GM12865 (cell line): Measurements from ENCODE around the gene GRIPAP1.

ENCODE experiments used
- DNase-seq: peaks from one replicate; pipeline ENCODE4 v3.0.0; 2010; ENCODE audit warnings: low read depth
- H3K4me3 ChIP-seq: 2 replicates; pipeline ENCODE4 v1.5.1; 2011; ENCODE audit warnings: mild to moderate bottlenecking, low read depth, low read length, control low read depth
- TF ChIP-seq, protein P1 (sequence below): IDR thresholded peaks from 2 replicates; pipeline ENCODE4 v1.5.1; 2011; ENCODE audit warnings: low read length, control low read depth, low read depth, inconsistent platforms; ENCODE audit not compliant: insufficient read depth; ENCODE audit errors: missing control alignments

Gene GRIPAP1

DNA sequence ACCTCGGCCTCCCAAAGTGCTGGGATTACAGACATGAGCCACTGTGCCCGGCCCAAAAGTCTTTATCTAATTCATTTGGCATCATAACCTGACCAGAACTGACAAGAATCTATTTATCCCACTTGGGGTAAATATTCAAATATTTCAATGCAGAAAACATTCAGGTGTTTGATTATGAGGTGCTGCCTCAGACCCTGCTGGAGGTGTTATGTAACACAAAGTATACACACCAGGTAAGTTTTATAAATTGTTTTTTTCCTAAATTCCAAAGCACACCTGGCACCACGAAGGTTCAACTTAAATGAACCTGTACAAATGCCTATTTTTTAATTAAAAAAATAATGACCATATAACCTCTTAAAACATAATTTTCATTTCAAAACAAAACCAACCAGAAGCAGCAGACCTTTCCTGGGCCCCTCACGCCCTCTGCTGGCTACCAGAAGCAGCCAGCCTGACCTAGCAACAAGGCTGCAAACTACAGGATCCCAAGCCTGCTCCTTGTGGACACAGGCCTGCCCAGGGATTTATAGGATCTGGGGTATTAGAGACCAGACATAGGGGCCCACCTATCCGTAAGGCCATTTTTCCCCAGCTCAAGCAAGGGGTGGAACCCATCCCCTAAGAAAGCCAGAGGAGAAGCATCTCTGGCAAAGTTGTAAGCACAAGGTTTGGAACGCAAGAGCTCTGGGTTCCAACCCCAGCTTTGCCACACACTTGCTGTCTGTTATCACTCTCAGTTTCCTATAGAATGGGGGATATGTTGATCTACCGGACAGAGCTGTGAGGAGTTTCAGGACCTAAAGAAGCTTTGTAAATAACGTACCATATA lies 56.3 kb downstream of the GRIPAP1 start:
- no peak overlapping the region for H3K4me3 ChIP-seq
- TF ChIP-seq, protein P1, sequence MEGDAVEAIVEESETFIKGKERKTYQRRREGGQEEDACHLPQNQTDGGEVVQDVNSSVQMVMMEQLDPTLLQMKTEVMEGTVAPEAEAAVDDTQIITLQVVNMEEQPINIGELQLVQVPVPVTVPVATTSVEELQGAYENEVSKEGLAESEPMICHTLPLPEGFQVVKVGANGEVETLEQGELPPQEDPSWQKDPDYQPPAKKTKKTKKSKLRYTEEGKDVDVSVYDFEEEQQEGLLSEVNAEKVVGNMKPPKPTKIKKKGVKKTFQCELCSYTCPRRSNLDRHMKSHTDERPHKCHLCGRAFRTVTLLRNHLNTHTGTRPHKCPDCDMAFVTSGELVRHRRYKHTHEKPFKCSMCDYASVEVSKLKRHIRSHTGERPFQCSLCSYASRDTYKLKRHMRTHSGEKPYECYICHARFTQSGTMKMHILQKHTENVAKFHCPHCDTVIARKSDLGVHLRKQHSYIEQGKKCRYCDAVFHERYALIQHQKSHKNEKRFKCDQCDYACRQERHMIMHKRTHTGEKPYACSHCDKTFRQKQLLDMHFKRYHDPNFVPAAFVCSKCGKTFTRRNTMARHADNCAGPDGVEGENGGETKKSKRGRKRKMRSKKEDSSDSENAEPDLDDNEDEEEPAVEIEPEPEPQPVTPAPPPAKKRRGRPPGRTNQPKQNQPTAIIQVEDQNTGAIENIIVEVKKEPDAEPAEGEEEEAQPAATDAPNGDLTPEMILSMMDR: peak; percentile 72
- DNase-seq: peak; percentile 64

DNA sequence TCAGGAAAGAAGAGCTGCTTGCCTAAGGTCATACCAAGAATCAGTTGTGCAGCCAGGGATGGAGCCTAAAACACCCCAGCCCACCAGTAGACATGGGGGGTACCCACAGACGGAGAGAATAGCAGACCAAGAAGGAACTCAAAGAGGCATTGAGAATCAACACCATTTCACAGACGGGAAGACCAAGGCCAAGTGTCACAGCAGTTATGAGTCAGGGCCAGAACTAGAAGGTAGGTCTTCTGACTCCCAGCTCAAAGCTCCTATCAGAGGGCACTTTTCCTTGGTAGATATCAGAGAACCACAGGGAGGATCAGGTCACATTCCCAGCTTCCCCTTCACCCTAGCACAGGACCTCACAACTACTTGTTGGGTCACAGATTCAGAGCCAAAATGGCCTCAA lies 59.2 kb downstream of the GRIPAP1 start:
- TF ChIP-seq, protein P1: no peak
- no peak overlapping the region for H3K4me3 ChIP-seq
- no peak for DNase-seq

DNA sequence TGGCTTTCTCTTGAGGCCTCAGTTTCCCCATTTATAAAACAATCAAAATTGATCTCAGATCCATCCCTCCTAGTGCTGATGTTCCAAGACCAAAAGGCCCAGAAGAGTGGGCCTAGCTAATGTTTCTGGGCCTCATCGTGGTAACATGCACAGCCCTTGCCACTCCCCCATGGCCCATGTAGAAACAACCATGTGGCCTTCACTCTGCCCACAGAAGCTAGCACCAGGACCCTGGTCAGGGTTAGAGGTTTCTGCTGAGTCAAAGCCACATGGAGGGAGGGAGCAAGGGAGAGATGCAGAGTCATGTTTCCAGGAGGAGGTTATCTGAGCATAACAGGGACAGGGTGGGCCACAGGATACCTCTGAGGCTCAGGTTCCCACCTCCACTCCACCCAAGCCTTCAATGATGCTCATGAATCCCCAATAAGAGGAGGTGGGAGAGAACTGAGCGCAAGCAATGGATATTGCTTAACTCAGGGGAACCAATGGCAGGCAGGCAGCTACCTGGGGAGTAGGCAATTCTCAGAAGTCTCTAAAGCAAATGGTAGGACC lies 61.6 kb downstream of the GRIPAP1 start:
- H3K4me3 ChIP-seq: peak overlapping the region; percentile 45
- TF ChIP-seq, protein P1: no peak
- DNase-seq: peak; percentile 54

DNA sequence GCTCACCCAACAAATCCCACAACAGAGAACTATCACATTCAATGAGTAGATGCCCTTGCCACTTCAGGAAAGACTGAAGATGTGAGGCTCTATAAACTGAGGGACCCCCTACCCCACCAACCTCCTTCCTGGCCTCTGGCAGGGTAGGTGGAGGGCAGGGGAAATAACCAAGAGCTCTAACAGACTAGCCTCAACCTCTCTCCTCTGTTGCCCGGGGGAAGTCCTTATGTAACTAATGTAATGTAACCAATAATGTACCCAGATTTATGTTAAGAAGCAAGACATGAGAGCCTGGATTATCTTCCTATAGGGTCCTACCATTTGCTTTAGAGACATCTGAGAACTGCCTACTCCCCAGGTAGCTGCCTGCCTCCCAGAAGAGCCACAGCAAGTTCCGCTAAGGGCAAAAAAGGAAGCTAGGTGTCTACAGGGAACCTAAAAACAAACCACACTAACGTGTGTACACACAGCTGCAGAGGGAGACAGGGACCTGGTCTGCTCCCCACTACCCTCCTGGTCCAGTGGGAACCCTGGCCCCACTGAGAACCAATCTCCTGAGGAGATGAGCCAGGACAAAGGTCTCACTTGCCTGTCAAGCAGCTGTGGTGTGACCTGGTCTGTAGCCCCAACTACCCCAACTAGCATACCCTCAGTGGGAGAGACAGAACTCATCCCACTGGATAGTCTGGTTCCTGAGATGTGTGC lies 62.4 kb downstream of the GRIPAP1 start:
- TF ChIP-seq, protein P1: no peak
- peak; percentile 75 for DNase-seq
- peak overlapping the region; percentile 45 for H3K4me3 ChIP-seq

DNA sequence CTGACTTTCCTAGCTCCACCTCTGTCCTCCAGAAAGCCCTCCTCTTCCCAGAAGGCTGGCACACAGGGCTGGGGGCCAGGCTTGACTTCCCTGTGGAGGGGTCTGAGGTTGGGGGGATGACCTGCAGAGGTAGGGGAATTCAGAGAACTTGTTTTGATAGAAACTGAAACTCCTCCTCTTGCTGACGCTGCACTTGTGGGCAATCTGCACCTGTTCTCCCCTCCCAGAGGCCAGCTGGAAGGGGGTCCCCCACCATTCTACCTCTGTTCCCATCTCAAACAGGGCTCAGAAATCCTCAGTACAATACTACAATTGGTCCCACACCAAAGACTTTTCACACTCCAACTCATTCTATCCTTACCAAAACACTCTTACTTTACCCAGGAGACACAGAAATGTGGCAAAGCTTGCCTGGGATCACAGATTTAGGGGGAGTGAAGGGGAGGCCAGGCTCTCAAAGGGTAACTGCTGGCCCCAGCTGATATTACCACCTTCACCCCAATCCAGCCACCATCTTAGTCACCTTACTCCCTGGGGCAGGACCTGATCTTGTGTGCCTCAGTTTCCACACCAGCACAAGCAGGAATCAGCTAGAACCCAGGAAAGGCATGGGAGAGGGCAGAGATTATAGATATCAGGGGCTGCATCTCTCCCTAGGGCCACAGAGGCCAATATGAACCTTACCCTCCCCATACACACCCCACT lies 63.2 kb downstream of the GRIPAP1 start:
- TF ChIP-seq, protein P1: no peak
- H3K4me3 ChIP-seq: peak overlapping the region; percentile 45
- DNase-seq: peak; percentile 91

DNA sequence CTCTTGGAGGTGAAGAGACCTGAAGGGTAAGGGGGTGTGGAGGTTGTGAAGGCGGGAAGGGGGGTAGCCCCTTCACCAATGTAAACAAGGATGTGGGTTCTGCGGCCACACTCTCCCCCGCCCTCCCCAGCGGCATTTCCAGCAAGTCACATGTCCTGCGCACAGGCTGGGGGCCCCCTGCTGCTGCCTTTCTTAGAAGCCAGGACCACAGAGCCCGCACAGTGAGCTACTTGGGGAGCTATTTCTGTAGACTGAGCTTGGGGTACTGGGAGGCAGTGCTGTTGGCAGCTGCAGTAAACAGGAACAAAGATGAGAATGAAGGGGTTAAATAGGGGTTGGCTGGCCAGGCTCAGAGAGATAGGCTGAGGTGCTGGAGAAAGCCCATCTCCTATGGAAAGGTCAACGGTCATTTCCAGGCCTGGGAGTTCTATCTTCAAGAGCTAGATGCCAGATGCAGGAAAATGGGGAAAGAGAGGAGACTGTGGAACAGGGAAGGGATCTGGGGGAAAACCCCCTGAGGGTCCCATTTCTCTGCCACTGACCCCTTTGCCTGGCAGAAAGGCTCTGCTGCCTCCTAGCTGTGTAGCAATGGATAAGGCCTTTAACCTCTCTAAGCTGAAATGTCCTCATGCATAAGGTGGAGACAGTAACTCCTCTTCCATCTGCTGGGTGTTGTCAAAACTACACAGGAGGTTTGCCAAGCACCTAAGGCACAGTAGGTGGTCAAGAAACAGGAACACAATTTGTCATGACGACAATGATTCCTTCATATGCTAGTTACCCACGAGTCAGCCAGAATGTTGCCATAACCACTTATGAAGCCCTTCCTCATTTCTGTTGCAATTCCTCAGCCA lies 64.8 kb downstream of the GRIPAP1 start:
- DNase-seq: peak; percentile 95
- TF ChIP-seq, protein P1: peak; percentile 38
- peak overlapping the region; percentile 58 for H3K4me3 ChIP-seq
